ENCODE results near the gene TAS2R60. TPM values are rescaled to one million over a fixed set of nuclear protein-coding genes. Genes with fewer than 3 reads are reported as not detected.

TAS2R60 gene
- polyA plus RNA-seq, 1 donor (not counting 4 experiments of a cell fraction or from before 2014, with no cell fraction given), result 0.17 TPM

DNA sequence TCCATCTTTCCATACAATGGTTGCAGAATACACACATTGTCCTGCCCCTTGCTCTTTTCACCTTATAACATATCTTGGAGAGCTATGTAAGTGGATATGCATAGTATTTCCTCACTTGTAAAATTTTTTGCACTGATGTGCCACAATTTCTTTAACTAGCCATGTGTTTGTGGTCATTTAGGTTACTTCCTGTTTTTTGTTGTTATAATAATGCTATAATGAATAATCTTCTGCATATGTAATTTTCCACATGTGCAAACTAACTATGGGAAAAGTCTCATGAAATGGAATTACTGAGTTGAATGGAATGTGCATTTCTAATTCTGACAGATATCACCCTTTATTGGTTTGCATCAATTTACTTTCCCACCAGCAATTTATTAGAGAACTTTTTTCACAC, 37.2 kb downstream of the TAS2R60 start:
- FAIRE-seq (no peak), DNase-seq (ENCODE audit: low read depth, low spot score) (no peak)
- Histone ChIP-seq H3K27ac (ENCODE audit: control insufficient read depth, insufficient read depth, low read length) (no peak overlapping the region), H3K27me3 (ENCODE audit: control insufficient read depth, extremely low read depth, insufficient read depth, low read length) (no peaks in the 10 kb centered on the region), H3K4me2 (ENCODE audit: control insufficient read depth, extremely low read depth, insufficient read depth, low read depth, low read length) (no peak overlapping the region), H3K79me2 (ENCODE audit: control insufficient read depth, insufficient read depth, low read length) (no peaks in the 10 kb centered on the region), H3K4me3 (ENCODE audit: control insufficient read depth in 2 of 3, extremely low read depth in 1 of 3, insufficient read depth in 2 of 3, low read depth in 1 of 3, low read length in 3 of 3) (no peak overlapping the region), H3K36me3 (ENCODE audit: control insufficient read depth in 2 of 2, extremely low read depth in 1 of 2, insufficient read depth in 2 of 2, low read length in 2 of 2) (no peaks in the 10 kb centered on the region), H3K9ac (ENCODE audit: control insufficient read depth, extremely low read depth, insufficient read depth, low read length) (no peak overlapping the region), H3K4me1 (ENCODE audit: control insufficient read depth, extremely low read depth, insufficient read depth, low read length) (no peaks in the 10 kb centered on the region), H3K9me3 (ENCODE audit: control insufficient read depth, low read depth, low read length) (no peaks in the 10 kb centered on the region), H3K9me1 (ENCODE audit: control insufficient read depth, extremely low read depth, insufficient read depth, low read length) (no peaks in the 10 kb centered on the region), H2AFZ (ENCODE audit: control insufficient read depth, low read length) (no peak overlapping the region), H4K20me1 (ENCODE audit: control insufficient read depth, extremely low read depth, insufficient read depth, low read length) (no peaks in the 10 kb centered on the region)
- TF ChIP-seq EZH2 (IDR thresholded peaks at IDR 0.05; ENCODE audit: low read length), result no peak
- TF ChIP-seq, protein P1, sequence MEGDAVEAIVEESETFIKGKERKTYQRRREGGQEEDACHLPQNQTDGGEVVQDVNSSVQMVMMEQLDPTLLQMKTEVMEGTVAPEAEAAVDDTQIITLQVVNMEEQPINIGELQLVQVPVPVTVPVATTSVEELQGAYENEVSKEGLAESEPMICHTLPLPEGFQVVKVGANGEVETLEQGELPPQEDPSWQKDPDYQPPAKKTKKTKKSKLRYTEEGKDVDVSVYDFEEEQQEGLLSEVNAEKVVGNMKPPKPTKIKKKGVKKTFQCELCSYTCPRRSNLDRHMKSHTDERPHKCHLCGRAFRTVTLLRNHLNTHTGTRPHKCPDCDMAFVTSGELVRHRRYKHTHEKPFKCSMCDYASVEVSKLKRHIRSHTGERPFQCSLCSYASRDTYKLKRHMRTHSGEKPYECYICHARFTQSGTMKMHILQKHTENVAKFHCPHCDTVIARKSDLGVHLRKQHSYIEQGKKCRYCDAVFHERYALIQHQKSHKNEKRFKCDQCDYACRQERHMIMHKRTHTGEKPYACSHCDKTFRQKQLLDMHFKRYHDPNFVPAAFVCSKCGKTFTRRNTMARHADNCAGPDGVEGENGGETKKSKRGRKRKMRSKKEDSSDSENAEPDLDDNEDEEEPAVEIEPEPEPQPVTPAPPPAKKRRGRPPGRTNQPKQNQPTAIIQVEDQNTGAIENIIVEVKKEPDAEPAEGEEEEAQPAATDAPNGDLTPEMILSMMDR (optimal IDR thresholded peaks at IDR 0.05 in 1 of 3, IDR thresholded peaks at IDR 0.05 in 1 of 3, conservative IDR thresholded peaks at IDR 0.05 in 1 of 3; ENCODE audit: extremely low read depth in 1 of 3, insufficient read depth in 2 of 3, low read length in 3 of 3), result no peak
- dilution Hi-C loops (cut with MboI; ENCODE audit: extremely low pct_ligation_motif_present, low sequenced_read_pairs), result no loop called here

DNA sequence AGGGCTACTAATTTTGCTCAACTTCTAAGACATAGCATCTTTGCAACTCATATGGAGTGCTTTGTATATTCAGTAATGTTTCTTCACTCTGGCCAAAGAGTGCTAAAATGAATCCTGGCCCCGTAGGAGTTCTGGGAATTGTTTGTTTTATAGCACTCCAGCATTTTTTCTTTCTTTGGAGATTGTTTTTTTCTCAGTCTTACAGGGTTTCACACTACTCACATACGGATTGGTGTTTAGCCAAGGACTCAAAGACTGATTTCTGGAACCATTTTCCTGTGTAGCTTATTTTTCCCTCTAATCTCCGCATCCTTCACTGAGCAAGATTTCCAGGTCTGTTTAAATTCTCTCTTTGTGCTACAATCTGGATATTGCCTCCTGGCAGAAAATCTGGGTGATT, 40.9 kb downstream of the TAS2R60 start:
- H4K20me1 ChIP-seq (ENCODE audit: control insufficient read depth, extremely low read depth, insufficient read depth, low read length), result no peaks in the 10 kb centered on the region
- H3K4me1 ChIP-seq (ENCODE audit: control insufficient read depth, extremely low read depth, insufficient read depth, low read length), result no peaks in the 10 kb centered on the region
- no peaks in the 10 kb centered on the region for H3K9me1 ChIP-seq (ENCODE audit: control insufficient read depth, extremely low read depth, insufficient read depth, low read length)
- TF ChIP-seq, protein P1 (optimal IDR thresholded peaks at IDR 0.05 in 1 of 3, IDR thresholded peaks at IDR 0.05 in 1 of 3, conservative IDR thresholded peaks at IDR 0.05 in 1 of 3; ENCODE audit: extremely low read depth in 1 of 3, insufficient read depth in 2 of 3, low read length in 3 of 3), result no peak
- no peak for TF ChIP-seq EZH2 (IDR thresholded peaks at IDR 0.05; ENCODE audit: low read length)
- no peaks in the 10 kb centered on the region for H3K79me2 ChIP-seq (ENCODE audit: control insufficient read depth, insufficient read depth, low read length)
- FAIRE-seq (no peak), DNase-seq (ENCODE audit: low read depth, low spot score) (no peak)
- no peak overlapping the region for H2AFZ ChIP-seq (ENCODE audit: control insufficient read depth, low read length)
- no peak overlapping the region for H3K9ac ChIP-seq (ENCODE audit: control insufficient read depth, extremely low read depth, insufficient read depth, low read length)
- H3K27ac ChIP-seq (ENCODE audit: control insufficient read depth, insufficient read depth, low read length), result no peak overlapping the region
- H3K36me3 ChIP-seq (ENCODE audit: control insufficient read depth in 2 of 2, extremely low read depth in 1 of 2, insufficient read depth in 2 of 2, low read length in 2 of 2), result no peaks in the 10 kb centered on the region
- H3K27me3 ChIP-seq (ENCODE audit: control insufficient read depth, extremely low read depth, insufficient read depth, low read length), result no peaks in the 10 kb centered on the region
- no peaks in the 10 kb centered on the region for H3K9me3 ChIP-seq (ENCODE audit: control insufficient read depth, low read depth, low read length)
- no peak overlapping the region for H3K4me3 ChIP-seq (ENCODE audit: control insufficient read depth in 2 of 3, extremely low read depth in 1 of 3, insufficient read depth in 2 of 3, low read depth in 1 of 3, low read length in 3 of 3)
- dilution Hi-C loops (cut with MboI; ENCODE audit: extremely low pct_ligation_motif_present, low sequenced_read_pairs), result no loop called here
- H3K4me2 ChIP-seq (ENCODE audit: control insufficient read depth, extremely low read depth, insufficient read depth, low read depth, low read length), result no peak overlapping the region

Measured in keratinocyte (primary cell).